Sigmoid colon (tissue), 7 donors: ENCODE measurements around the gene SLC6A8. TPM values are rescaled to one million over a fixed set of nuclear protein-coding genes. Genes with fewer than 3 reads are reported as not detected.

ENCODE experiments used
- DNase-seq: peaks from one replicate; pipeline ENCODE4 v3.0.0-alpha.2; 2019
- H3K27ac ChIP-seq, 4 donors: fragments of 200-600 bp; sonication (generic); one replicate each; pipeline ENCODE4 v1.5.1; 2016 to 2019; ENCODE audit warnings: mild to moderate bottlenecking in 1 of 4
- H3K27me3 ChIP-seq, 3 donors: fragments of 200-600 bp; sonication (generic); one replicate each; pipeline ENCODE4 v1.5.1; 2019; ENCODE audit warnings: mild to moderate bottlenecking in 1 of 3
- H3K36me3 ChIP-seq, 4 donors: fragments of 200-600 bp; sonication (generic); one replicate each; pipeline ENCODE4 v1.5.1; 2016 to 2019
- H3K4me1 ChIP-seq, 4 donors: fragments of 200-600 bp; sonication (generic); one replicate each; pipeline ENCODE4 v1.5.1; 2017 to 2019
- H3K4me3 ChIP-seq, 4 donors: fragments of 200-600 bp; sonication (generic); one replicate each; pipeline ENCODE4 v1.5.1; 2017 to 2019; ENCODE audit warnings: mild to moderate bottlenecking in 2 of 4, moderate library complexity in 1 of 4
- H3K9me3 ChIP-seq, 4 donors: fragments of 200-600 bp in 3 of 4; sonication (generic) in 3 of 4; one replicate each; pipeline versions ENCODE4 v1.5.1 to v1.6.1; 2013 to 2019
- CTCF ChIP-seq, 4 experiments: fragments of 450-650 bp in 3 of 4; fragments of 200-600 bp in 1 of 4; IDR thresholded peaks; one replicate each; pipeline ENCODE4 v1.5.1; 2016 to 2019; ENCODE audit warnings: antibody characterized with exemption in 4 of 4, mild to moderate bottlenecking in 3 of 4, moderate library complexity in 2 of 4
- EP300 ChIP-seq, 4 donors: sonication (generic); formaldehyde crosslinking; IDR thresholded peaks; one replicate each; pipeline ENCODE4 v1.6.1; 2017; ENCODE audit warnings: antibody characterized with exemption in 4 of 4
- POLR2A ChIP-seq, 2 donors: fragments of 450-650 bp; IDR thresholded peaks; one replicate each; pipeline ENCODE4 v1.6.1; 2016; ENCODE audit warnings: antibody characterized with exemption in 2 of 2, mild to moderate bottlenecking in 2 of 2, moderate library complexity in 2 of 2
- POLR2AphosphoS5 ChIP-seq, 4 donors: sonication (generic); formaldehyde crosslinking; IDR thresholded peaks; one replicate each; pipeline ENCODE4 v1.6.1; 2017; ENCODE audit warnings: antibody characterized with exemption in 4 of 4
- WGBS, 2 donors: extraction: QIAGEN DNeasy Blood & Tissue Kit; methylation state at CpG; one replicate each; pipeline ENCODE4 v1.1.7; 2013; 5-methylcytosine and 5-hydroxymethylcytosine counted together
- intact Hi-C: fragments of 100-400 bp; cut with DNase I; formaldehyde crosslinking; loops from one replicate; pipeline ENCODE4 v1.15.1; 2023
- polyA plus RNA-seq, 3 donors: library from polyadenylated mRNA; stranded (reverse); fragments of 200-250 nt; gene quantifications; one replicate each; pipeline ENCODE4 v1.2.3, GENCODE V29; 2013
- total RNA-seq, 4 donors: library from RNA; depleted of rRNA; stranded (reverse); fragments of >200 nt; gene quantifications; one replicate each; pipeline ENCODE4 v1.1.0, GENCODE V29; 2016
- donor health status: healthy with polysubstance abuse.
- donor health status: Bipolar disorder and iron deficiency.
- donor health status: healthy.

SLC6A8 gene
- total and polyA plus RNA-seq, 7 donors: 31.9 to 158 (median 60.7) TPM

- intact Hi-C loops: no loop called here
These were observed 26.5 kb downstream of the SLC6A8 start for GRCh38 chrX:153714256-153714655.

GRCh38 chrX:153717445-153717844 is 29.7 kb downstream of the SLC6A8 start:
- Histone ChIP-seq H3K36me3 (peaks cover 0 to 45% (median 15%) of the 10 kb centered on the region in 4 donors), H3K9me3 (no peaks in the 10 kb centered on the region), H3K4me3 (no peak overlapping the region), H3K27ac (no peak overlapping the region), H3K4me1 (peaks cover 0 to 4% (median 2%) of the 10 kb centered on the region in 4 donors), H3K27me3 (no peaks in the 10 kb centered on the region)
- DNase-seq: no peak
- WGBS, 2 donors: 92 to 95% methylated on average over 9 of the region's 9 CpGs
- intact Hi-C loops: no loop called here
- no peak for TF ChIP-seq EP300 (IDR thresholded peaks at IDR 0.05)

More at GRCh38 chrX:153714256-153714655, 26.5 kb downstream of the SLC6A8 start:
- DNase-seq: no peak
- H3K36me3 ChIP-seq: peaks cover 0 to 36% (median 1%) of the 10 kb centered on the region in 4 donors
- no peak overlapping the region for H3K4me3 ChIP-seq
- no peak overlapping the region for H3K27ac ChIP-seq
- H3K27me3 ChIP-seq: no peaks in the 10 kb centered on the region
- no peaks in the 10 kb centered on the region for H3K9me3 ChIP-seq
- TF ChIP-seq POLR2AphosphoS5 (IDR thresholded peaks at IDR 0.05) (no peak), POLR2A (IDR thresholded peaks at IDR 0.05) (no peak), CTCF (IDR thresholded peaks at IDR 0.05) (no peak), EP300 (IDR thresholded peaks at IDR 0.05) (no peak)
- 88 to 90% methylated on average over 3 of the region's 3 CpGs for WGBS, 2 donors
- H3K4me1 ChIP-seq: no peaks in the 10 kb centered on the region

GRCh38 chrX:153719238-153719637 is 31.5 kb downstream of the SLC6A8 start:
- no peak overlapping the region for H3K4me3 ChIP-seq
- H3K27me3 ChIP-seq: no peaks in the 10 kb centered on the region
- no peak for DNase-seq
- H3K9me3 ChIP-seq: no peaks in the 10 kb centered on the region
- H3K4me1 ChIP-seq: peaks cover 0 to 13% (median 10%) of the 10 kb centered on the region in 4 donors
- no peak overlapping the region for H3K27ac ChIP-seq
- TF ChIP-seq POLR2AphosphoS5 (IDR thresholded peaks at IDR 0.05) (no peak), POLR2A (IDR thresholded peaks at IDR 0.05) (no peak), EP300 (IDR thresholded peaks at IDR 0.05) (no peak), CTCF (IDR thresholded peaks at IDR 0.05) (no peak)
- intact Hi-C loops: no loop called here
- 77 to 89% methylated on average over 2 of the region's 2 CpGs for WGBS, 2 donors
- peaks cover 0 to 43% (median 15%) of the 10 kb centered on the region in 4 donors for H3K36me3 ChIP-seq

- no peak for TF ChIP-seq POLR2AphosphoS5 (IDR thresholded peaks at IDR 0.05)
- TF ChIP-seq CTCF (IDR thresholded peaks at IDR 0.05): no peak
- TF ChIP-seq EP300 (IDR thresholded peaks at IDR 0.05): no peak
- no peak for TF ChIP-seq POLR2A (IDR thresholded peaks at IDR 0.05)
- Histone ChIP-seq H3K9me3 (no peaks in the 10 kb centered on the region), H3K4me3 (no peak overlapping the region), H3K36me3 (peaks cover 0 to 39% (median 15%) of the 10 kb centered on the region in 4 donors), H3K27me3 (no peaks in the 10 kb centered on the region), H3K27ac (no peak overlapping the region), H3K4me1 (peaks cover 0 to 13% (median 10%) of the 10 kb centered on the region in 4 donors)
- DNase-seq: no peak
- intact Hi-C loops: no loop called here
- WGBS, 2 donors: 59 to 85% methylated on average over 2 of the region's 2 CpGs
These were observed 32.0 kb downstream of the SLC6A8 start for GRCh38 chrX:153719701-153720100.

- Histone ChIP-seq H3K27me3 (no peaks in the 10 kb centered on the region), H3K4me3 (peak overlapping the region; percentile 62 to 78 (median 72)), H3K4me1 (peaks cover 0 to 44% (median 41%) of the 10 kb centered on the region in 4 donors), H3K36me3 (peaks cover 0 to 27% (median 15%) of the 10 kb centered on the region in 4 donors), H3K9me3 (no peaks in the 10 kb centered on the region), H3K27ac (peak overlapping the region; percentile 86 to 93 (median 91))
- intact Hi-C loops: loop anchor here (2.0 kb wide), 1 partner anchor 14 kb away; no protein-coding TSS in a partner anchor
- 21 to 30% methylated on average over 12 of the region's 12 CpGs for WGBS, 2 donors
- TF ChIP-seq POLR2A (IDR thresholded peaks at IDR 0.05) (no peak), CTCF (IDR thresholded peaks at IDR 0.05) (no peak), EP300 (IDR thresholded peaks at IDR 0.05) (peak in 1 of 4 donors; percentile 37)
- no peak for DNase-seq
These were observed 35.1 kb downstream of the SLC6A8 start for GRCh38 chrX:153722704-153723350.
